Measurements from ENCODE around the gene DGKQ.

GRCh38 chr4:917466-917865 is 55.9 kb downstream of the DGKQ start:
- no peak for TF ChIP-seq ELF1 (IDR thresholded peaks at IDR 0.05)
- no peak for TF ChIP-seq JUND (IDR thresholded peaks at IDR 0.05)
- no peak for TF ChIP-seq CTCF (IDR thresholded peaks at IDR 0.05)
- TF ChIP-seq RCOR1 (IDR thresholded peaks at IDR 0.05; ENCODE audit: low read length) = no peak
